ENCODE measurements around the gene PTPRF.

DNA sequence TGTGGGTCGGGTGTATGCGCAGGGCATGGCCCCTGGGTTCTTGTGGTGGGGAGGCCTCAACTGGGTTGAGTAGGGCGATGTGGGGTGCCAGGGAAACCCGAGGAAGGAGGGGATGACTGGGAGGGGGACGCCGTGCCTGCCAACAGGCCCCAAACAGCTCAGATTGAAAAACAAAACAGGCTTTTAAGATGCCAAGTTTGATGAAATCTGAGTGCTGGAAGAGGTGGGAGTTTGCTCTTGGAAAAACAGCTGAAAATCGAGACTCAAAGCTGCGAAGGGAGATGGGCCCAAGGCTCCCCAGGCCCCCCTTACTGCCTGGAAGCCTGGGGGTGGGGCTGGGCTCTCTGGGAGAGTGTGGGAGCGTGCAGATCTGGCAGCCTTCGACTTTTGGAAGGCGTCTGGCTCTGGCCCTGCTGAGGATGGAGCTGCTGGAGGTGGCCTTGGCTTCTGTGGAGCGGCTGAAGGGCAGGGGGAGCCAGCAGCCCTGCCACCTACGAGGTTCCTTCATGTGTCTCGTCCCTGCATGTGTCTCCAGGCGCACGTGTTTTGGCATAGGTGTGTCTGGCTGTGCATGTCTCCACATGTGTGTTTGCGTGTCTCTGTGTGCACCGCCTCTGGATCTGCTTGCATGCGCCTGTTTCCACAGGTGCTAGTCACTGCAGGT, 33.3 kb downstream of the PTPRF start:
- TF ChIP-seq, protein P1, sequence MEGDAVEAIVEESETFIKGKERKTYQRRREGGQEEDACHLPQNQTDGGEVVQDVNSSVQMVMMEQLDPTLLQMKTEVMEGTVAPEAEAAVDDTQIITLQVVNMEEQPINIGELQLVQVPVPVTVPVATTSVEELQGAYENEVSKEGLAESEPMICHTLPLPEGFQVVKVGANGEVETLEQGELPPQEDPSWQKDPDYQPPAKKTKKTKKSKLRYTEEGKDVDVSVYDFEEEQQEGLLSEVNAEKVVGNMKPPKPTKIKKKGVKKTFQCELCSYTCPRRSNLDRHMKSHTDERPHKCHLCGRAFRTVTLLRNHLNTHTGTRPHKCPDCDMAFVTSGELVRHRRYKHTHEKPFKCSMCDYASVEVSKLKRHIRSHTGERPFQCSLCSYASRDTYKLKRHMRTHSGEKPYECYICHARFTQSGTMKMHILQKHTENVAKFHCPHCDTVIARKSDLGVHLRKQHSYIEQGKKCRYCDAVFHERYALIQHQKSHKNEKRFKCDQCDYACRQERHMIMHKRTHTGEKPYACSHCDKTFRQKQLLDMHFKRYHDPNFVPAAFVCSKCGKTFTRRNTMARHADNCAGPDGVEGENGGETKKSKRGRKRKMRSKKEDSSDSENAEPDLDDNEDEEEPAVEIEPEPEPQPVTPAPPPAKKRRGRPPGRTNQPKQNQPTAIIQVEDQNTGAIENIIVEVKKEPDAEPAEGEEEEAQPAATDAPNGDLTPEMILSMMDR (IDR thresholded peaks at IDR 0.05; ENCODE audit: borderline replicate concordance, extremely low read depth, low read length, poor library complexity, severe bottlenecking), result no peak
- no peak for TF ChIP-seq EZH2 (IDR thresholded peaks at IDR 0.05; ENCODE audit: borderline replicate concordance, low read depth, low read length, severe bottlenecking)
